ENCODE measurements around the gene IFNAR1.
"Not testable (repeated sequence)": the region's sequence is repeated elsewhere in the genome, so short reads cannot be mapped to it uniquely, and the experiment has no call there.

The IFNAR1 gene

DNA sequence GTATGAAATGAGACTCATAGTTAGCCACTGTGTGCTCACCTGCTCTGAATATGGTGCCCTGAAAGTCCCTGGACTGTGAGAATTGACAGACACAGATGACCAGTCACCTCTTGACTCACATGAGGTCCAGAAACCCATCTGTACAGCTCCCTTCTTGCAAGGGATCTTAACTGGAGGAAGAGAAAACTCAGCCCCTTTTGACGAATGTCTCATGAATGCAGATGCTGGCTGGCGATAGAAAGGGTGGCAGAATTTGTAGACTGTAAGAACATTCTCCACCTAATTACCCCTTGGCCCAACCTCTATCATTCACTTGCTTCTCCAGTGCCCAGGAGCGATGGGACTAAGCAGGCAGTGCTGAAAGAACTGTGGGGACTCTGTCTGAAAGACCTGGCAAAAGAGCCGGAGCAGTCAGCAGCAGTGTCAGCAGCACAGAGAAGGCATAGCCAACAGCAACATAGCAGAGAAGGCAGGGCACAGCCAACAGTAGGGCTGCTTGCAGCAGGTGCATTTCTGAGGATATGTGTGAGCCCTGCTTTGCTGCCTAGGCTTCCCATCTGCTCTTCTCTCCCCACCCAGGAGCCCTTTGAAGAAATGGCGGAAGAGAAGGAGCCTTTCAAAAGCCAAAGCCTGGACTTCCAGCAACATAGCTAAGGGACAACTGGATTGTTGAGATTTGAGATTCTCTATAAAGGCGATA lies 52.6 kb downstream of the IFNAR1 start:
- DNase-seq = no peak

DNA sequence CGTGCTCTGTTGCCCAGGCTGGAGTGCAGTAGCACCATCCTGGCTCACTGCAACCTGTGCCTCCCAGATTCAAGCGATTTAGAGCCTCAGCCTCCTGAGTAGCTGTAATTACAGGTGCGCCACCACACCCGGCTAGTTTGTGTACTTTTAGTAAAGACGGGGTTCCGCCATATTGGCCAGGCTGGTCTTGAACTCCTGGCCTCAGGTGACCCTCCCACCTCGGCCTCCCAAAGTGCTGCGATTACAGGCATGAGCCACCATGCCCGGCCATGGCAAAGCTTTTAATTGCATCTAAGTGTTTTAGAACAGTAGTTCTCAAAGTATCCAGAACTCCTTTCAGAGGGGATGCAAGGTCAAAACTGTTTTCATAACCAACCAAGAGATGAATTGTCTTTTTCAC lies 53.3 kb downstream of the IFNAR1 start:
- DNase-seq = no peak

DNA sequence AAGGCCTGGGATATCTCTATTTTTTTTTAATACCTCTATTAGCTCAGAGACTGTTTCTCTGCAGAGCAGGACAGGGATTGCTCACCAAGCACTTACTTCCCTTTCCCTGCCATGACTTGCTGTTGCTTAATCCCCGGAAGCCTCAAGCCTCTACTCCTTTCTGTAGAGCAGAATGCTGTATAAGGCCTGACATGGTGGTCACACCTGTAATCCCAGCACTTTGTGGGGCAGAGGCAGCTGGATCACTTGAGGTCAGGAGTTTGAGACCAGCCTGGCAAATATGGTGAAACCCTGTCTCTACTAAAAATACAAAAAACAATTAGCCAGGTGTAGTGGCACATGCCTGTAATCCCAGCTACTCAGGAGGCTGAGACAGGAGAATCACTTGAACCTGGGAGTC lies 55.2 kb downstream of the IFNAR1 start:
- peak; percentile 42 for DNase-seq

DNA sequence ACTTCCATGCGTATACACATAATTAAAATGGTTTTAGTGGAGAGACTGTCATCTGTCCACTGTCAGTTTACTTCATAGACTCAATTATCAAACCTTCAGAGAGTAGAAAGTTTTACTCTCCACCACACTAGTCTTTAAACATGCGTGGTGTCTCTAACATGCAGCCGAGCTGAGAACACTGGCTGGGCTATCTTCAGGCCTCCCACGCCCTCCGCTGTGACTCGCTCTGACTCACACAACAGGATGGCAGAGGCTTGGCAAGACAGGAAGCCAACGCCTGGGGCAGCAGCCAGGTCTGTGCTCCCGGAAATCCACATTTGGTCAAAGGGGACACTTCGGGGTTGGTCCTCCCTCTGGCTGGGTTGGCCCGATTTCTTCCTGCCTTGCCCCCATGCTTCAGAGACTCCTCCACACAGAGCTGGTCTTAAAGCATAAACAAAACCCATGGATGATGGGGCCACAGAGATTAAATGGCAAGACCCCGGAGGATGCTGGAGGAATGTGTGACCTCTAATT lies 55.8 kb downstream of the IFNAR1 start:
- peak; percentile 95 for DNase-seq

DNA sequence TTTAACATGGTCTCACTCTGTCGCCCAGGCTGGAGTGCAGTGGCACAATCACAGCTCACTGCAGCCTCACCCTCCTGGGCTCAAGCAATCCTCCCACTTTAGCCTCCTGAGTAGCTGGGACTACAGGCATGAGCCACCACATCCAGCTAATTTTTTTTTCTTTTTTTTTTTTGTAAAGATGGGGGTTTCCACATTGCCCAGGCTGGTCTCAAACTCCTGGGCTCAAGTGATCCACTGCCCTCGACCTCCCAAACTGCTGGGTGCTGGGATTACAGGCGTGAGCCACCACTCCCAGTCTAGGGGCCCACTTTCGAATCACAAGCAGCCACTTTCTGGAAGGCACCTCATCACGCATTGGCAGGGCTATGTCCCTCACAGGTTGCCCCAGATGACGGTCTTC lies 56.6 kb downstream of the IFNAR1 start:
- not testable (repeated sequence) for DNase-seq

DNA sequence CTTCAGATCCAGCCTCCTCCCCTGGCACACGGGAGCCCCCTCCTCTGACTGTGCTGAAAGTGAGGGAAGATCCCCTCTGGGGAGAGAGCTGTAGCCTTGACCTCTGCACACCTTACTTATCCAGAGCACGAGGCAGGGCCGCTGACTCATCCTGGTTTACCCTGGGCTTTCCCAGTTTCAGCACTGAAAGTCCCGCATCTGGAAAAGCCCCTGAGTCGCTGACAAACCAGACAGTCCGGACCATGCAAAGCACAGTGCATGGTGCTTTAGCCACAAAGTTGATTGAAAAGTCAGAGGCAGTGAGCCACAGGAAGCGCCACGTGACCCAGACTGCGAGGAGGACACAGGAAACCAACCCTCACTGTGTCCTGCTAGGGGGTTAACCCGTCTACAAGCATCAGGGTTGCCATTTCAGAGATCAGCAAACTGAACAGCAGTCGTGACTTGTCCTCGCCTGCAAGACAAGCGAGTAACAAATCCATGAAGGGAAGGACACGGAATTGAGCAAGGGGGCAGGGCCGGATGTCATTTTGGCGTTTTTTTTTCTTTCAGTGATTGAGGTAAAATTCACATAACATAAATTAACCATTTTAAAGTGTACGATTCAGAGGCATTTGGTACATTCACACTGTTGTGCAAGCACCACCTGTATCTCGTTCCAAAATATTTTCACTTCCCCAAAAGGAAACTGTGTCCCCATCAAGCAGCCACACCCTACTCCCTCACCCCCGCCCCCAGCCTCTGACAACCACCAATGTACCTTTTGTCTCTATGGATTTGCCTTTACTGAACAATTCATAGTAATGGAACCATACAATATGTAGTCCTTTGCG lies 58.5 kb downstream of the IFNAR1 start:
- DNase-seq = peak; percentile 67

DNA sequence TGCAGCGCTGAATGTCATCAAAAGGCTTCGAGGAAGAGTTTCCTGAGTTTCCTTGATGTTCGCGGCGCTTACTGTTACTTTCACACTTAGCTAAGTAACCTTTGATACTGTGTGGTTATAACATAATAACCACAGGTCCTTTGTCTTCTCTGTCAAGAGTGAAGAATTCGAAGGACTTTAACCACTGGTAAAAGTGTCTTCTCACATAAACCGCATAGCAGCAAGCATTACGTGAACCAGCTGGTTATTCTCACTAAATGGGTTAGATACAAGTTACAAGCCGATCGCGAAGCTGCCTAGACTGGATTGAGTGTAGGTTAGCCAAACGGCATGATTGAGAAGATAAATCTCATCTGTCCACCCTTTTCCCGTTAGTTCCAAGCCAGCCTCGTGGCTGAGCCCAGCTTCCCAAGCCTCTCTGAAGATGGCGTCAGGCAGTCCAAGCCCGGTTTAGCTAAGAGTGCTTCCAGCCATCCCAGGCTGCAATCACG lies 60.1 kb downstream of the IFNAR1 start:
- DNase-seq = no peak

DNA sequence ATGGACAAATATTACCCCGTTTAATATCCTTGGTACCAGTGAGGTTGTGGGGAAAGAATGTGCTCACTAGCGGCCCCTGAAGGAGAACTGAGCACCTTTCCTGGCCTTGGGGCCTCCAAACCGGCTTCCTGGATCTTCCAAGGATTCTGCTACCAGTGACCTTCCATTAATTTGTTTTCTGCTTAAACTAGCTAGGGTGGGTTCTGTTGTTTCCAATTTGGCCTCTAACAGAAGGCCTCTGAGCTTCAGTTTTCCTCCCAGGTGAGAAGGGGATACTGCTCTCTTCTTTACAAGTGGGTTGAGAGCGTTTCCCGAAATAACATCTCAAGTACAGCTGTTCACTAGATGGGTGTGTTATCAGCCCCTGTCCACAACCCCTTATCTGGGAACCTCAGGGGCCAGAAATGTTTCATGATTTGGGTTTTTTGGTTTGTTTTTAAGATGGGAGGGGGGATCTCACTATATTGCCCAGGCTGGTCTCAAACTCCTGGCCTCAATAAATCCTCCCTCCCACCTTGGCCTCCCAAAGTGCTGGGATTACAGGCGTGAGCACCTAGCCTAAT lies 61.5 kb downstream of the IFNAR1 start:
- DNase-seq = no peak

DNA sequence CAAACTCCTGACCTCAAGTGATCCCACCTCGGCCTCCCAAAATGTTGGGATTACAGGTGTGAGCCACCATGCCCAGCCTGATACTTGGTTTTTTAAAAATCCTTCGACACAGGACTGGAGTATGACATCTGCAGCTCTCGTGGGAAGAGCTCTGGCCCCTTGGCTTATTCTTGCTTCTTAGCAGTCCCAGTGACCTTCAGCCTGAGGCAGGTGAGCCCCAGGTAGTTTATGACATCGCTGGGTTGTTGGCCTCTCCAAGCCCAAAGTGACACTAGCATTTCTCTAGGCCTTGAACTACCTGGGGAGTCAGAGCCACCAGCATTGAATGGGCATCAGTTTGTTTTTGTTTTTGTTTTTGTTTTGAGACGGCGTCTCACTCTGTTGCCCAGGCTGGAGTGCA lies 62.5 kb downstream of the IFNAR1 start:
- no peak for DNase-seq

DNA sequence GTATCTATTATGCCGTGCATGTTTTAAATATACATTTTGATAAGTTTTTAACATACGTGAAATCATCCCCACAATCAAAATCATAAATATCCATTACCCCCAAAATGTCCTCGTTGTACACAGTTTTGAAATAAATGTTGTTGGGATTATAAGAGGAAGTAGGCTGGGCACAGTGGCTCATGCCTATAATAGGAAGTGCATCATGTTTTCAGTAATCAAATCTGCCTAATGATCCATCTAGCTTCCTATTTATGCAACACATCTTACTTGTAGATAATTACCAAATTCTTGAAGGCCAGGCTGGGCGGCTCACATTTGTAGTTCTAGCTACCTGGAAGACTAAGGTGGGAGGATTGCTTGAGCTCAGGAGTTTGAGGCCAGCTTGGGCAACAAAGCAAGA lies 63.4 kb downstream of the IFNAR1 start:
- DNase-seq = no peak

DNA sequence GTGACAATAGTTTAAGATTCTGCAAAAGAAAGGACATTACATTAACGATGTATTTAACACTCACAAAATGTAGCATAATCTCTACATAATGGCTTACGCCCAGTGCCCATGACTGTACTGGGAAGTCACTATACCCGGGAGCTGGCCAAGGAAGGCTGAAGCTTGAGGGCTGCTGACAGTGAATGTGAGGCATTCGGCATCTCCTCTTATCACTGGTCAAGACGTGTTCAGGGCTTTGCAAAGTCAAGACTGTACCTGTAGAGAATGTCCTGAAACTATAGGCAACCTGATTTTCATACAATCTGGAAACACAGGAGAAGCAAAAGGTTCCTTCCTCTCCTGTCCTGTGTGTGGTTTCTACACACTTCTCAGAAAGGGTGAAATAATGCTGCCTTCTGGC lies 65.7 kb downstream of the IFNAR1 start:
- no peak for DNase-seq

DNA sequence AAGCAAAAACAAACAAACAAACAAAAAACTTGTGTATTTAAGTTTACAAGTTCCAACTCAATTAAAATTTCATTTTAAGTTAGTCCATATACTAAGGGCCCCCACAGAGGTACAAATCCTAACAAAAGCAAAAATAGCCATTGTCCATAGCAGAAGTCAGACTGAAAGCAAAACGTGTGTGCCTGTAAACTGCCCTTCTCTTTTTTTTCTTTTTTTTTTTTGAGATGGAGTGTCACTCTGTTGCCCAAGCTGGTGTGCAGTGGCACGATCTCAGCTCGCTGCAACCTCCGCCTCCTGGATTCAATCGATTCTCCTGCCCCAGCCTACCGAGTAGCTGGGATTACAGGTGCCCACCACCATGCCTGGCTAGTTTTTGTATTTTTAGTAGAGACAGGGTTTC lies 66.9 kb downstream of the IFNAR1 start:
- no peak for DNase-seq

DNA sequence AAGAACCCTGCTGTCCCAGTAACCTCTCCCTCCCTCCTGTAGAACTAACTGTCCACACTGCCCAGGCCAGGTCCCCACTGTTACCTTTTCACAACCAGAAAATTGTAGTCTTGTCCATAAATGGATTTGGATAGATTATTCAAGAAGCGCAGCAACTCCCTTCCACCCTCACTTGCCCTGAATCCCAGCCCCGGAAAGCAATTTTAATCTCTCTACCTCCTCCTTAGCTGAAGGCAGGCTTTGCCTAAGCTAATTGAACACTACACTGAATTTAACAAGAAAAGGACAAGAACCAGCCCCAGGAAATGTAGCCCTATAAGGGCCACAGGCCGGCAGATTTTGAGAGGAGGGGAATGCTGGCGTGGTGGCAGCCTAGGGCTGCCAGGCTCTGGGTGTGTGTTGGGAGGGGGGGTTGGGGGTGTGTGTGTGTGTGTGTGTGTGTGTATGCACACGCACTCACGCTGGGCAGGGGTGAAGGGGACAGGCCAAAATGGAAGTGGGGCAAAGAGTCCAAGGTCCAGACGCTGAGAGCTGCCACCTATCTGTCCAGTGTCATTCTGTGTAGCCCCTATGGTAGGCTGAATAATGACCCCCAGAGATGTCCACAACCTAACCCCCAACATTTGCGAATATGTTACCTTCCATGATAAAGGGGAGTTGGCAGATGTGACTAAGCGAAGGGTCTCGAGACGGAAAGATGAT lies 67.7 kb downstream of the IFNAR1 start:
- DNase-seq = no peak

DNA sequence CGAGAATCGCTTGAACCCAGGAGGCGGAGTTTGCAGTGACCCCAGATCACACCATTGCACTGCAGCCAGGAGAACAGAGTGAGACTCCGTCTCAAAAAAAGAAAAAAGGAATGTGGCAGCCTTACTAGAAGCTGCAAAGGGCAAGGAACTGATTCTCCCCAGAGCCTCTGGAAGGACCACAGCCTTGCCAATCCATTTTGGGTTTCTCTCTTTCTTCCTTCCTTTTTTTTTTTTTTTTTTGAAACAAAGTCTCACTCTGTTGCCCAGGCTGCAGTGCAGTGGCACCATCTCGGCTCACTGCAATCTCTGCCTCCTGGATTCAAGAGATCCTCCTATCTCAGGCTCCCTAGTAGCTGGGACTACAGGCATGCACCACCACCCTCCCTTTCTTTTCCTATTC lies 68.6 kb downstream of the IFNAR1 start:
- no peak for DNase-seq

DNA sequence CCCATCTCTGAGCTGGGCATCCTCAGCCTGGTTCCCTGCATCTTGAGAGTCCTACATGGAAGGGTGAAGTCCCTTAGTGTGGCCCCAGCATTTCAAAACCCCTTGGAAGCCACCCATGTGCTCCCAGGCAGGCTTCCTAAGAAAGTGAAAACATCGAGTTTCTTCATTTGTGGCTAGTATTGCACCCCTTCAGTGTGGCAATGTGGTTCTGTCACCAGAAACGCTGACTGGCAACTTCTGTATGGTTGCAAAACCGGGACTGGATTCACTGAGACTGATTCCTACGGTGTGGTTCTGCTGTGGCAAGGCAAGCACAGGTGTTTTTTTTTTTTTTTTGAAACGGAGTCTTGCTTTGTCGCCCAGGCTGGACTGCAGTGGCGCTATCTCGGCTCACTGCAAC lies 69.5 kb downstream of the IFNAR1 start:
- DNase-seq = no peak

DNA sequence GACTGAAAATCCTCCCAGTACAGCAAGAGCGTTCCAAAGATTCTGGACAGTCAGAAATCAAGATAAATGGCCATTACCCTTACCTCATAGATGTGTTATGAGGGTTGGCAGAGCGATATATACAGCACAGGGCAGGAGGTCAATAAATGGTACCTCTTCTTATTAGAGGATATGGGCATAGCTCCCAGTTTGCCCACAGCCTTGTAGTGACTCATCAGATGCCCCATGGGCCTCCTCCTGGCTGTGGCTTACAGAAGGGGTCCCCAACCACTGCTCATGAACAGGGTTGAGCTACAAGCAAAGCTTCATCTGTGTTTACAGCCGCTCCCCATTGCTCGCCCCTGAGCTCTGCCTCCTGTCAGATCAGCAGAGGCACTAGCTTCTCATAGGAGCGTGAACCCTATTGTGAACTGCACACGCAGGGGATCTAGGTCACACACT lies 71.1 kb downstream of the IFNAR1 start:
- DNase-seq = peak; percentile 41

DNA sequence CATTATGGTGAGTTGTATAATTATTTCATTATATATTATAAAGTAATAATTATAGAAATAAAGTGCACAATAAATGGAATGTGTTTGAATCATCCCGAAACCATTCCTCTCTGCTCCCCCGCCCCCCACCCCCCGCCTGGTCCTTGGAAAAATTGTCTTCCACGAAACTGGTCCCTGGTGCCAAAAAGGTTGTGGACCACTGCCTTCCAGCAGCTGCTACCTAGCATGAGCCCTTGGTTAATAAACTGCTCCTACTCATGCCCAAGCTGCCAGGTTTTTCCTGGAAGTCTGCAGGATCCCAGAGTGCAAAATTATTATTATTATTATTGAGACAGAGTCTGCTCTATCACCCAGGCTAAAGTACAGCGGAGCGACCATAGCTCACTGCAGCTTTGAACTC lies 71.7 kb downstream of the IFNAR1 start:
- peak; percentile 34 for DNase-seq

DNA sequence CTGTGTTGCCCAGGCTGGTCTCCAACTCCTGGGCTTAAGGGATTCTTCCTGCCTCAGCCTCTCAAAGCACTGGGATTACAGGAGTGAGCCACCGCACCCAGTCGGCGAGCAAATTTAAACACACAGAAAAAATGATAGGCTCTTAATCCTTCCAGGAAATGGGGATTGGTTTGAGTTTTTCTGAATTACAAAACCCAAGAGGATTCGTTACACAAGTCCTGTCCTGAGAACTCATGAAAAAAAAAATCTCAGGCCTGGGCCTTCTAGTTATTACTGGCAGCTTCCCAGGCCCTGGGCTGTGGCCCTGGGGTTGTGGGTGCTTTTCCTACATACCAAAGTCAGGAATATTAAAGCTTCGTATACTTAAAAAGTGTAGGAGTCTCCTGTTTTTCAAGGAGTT lies 72.2 kb downstream of the IFNAR1 start:
- peak; percentile 96 for DNase-seq

DNA sequence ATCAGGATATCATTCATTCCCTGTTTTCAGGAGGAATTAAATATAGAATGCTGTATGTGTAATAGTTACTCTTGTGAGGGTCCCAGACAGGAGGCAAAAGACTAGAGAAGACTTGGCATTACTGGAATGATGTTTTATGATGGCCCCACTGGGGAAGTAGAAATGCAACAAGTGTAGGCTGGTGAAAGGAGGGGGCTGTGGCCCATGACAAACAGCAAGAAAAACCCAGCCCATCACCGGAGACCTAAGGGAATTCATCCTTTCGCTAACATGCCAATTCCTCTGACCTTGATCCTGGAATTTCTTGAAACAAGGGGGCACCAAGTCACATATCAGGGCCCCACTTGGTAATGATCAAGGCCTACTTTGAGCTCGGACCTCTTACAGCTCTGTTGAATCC lies 72.9 kb downstream of the IFNAR1 start:
- DNase-seq = no peak

DNA sequence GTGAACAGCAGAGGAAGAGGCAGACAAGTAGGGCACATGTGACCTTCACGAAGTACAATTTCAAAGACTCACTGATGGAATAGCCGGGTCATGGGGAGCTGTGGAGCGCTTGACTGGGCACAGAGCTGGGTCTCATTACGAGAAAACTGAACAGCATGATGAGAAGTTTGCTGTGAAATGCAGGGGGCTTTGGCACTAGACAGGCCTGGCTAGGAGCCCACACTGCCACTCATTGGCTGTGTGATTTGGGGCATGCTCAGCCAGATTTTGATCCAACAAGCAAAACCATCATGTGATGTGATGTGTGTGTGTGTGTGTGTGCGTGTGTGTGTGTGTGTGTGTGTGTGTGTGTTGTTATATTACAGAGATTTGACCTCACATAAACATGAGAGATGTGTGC lies 73.6 kb downstream of the IFNAR1 start:
- DNase-seq = no peak

DNA sequence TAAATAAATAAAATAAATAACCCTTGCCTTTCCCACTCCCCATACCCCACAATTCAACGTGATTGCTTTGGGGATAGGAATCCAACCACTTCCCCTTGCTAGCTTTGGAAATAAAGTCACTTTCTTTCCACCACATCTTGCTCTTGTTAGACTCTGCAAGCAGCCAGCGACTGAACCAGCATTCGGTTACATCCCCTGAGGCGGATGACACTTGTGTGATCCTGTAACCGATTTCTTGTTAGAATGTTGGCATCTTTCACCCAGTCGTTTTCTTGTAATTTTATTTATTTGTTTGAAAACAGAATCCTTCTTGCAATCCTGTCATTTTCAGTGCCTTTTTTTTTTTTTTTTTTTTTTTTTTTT lies 76.8 kb downstream of the IFNAR1 start:
- peak; percentile 55 for DNase-seq

DNA sequence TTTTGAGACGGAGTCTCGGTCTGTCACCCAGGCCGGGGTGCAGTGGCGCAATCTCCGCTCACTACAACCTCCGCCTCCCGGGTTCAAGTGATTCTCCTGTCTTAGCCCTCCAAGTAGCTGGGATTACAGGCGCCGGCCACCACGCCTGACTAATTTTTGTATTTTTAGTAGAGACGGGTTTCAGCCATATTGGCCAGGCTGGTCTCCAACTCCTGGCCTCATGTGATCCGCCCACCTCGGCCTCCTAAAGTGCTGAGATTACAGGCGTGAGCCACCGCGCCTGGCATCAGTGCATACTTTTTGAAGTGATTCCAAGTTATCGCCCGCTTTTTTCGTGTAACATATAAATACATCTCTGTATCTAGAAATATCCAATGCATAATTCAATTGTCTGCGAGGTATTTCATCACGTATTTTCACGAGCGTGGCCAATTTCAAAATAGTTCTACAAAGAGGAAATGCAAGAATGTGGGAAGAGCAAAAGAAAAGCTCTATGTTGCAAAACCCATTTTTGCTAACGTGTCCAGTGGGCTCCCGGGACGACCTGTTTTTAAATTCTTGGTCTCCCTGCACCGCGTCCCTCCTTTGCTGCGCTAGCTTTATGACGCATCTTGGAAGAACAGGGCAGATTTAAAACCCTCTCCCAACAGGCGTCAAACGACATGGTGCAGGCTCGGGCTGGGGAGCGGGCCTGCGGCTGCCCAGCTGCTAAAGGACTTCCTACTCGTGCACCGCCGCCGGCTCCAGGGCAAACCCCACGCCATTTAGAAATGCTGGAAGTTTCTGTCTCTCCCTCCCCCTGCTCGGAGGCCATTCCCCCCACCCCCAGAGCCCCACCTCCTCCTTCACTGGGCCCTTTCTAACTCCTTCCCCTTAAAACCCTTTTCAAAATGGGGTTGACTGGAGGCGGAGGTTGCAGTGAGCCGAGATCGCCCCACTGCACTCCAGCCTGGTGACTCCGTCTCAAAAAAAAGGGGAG lies 77.5 kb downstream of the IFNAR1 start:
- DNase-seq = peak; percentile 72

Measured in fibroblast of skin of scalp (primary cell).